Measurements from ENCODE around the gene KCNQ4. TPM values are rescaled to one million over a fixed set of nuclear protein-coding genes. Genes with fewer than 3 reads are reported as not detected.

KCNQ4 gene
- total RNA-seq (2021; fragmentation: NEBNext Ultra II Directional; extraction: Animal tissue kit (Norgen Biotek cat#: 25700)) (3.5 and 3.9 TPM in 2 replicates), polyA plus RNA-seq (2011; rRNA removed) (2.2 and 4.0 TPM in 2 replicates), polyA minus RNA-seq (2011; rRNA and poly(A)+ RNA removed) (1.2 and 1.3 TPM in 2 replicates)
- polyA plus RNA-seq (2011; cell fraction: cytosol; rRNA removed), result 1.9 TPM
- 7.6 TPM for polyA plus RNA-seq (2011; cell fraction: nucleus; rRNA removed)
- 3.0 to 5.7 TPM (median 4.7 TPM) in 4 replicates for polyA plus RNA-seq (2012, experiment 1 of 2)
- 3.1 TPM for polyA plus RNA-seq (2012, experiment 2 of 2)
- 2.7 TPM for polyA plus RNA-seq (2013, experiment 1 of 2)
- polyA plus RNA-seq (2013, experiment 2 of 2), result 2.5 TPM
- 2.1 TPM for polyA minus RNA-seq (2011; cell fraction: cytosol; rRNA and poly(A)+ RNA removed)
- polyA minus RNA-seq (2011; cell fraction: nucleus; rRNA and poly(A)+ RNA removed), result 2.5 TPM
- long read RNA-seq, experiment 1, partial matches to known transcripts, result 1 of 5 reads
- long read RNA-seq, experiment 1, other reads (novel, unspliced or antisense), result 3 of 5 reads
- long read RNA-seq, experiment 2, result 0 reads

- 11% methylated on average over 27 of the region's 73 CpGs; no CpG with 5 or more reads in 1 of the 2 experiments for WGBS, 2 experiments (ENCODE audit: extremely low coverage in 1 of 2, insufficient coverage in 1 of 2, insufficient read length in 1 of 2, insufficient replicate concordance in 2 of 2, low coverage in 1 of 2, low lambda C conversion rate in 2 of 2, missing lambda C conversion rate in 1 of 2)
- Histone ChIP-seq H4K91ac (replicated peaks; ENCODE audit: insufficient read length, low read length) (peak within 1 kb of the TSS; percentile 89), H2BK12ac (ENCODE audit: low read depth, low read length) (peak within 1 kb of the TSS; percentile 81; the same call in 1 of the 2 replicates), H3K27me3 (replicated peaks in 1 of 4; ENCODE audit: control insufficient read depth in 3 of 4, extremely low read depth in 1 of 4, insufficient read depth in 3 of 4, low read length in 3 of 4) (peaks cover 0 to 35% (median 27%) of the 10 kb centered on the region in 4 experiments; a peak in 6 of 7 replicates), H2AFZ (ENCODE audit: low read length) (peak within 1 kb of the TSS; percentile 62; the same call in 1 of the 2 replicates), H3K9ac (replicated peaks in 1 of 4; ENCODE audit: extremely low read depth in 1 of 4, low read depth in 3 of 4, low read length in 3 of 4) (peak within 1 kb of the TSS in 3 of 4 experiments; percentile 26 to 54 (median 41); a peak in 3 of 7 replicates), H2AK5ac (ENCODE audit: low read depth, low read length) (no peak within 1 kb of the TSS), H3K56ac (replicated peaks; ENCODE audit: insufficient read length, low read depth, low read length) (peak within 1 kb of the TSS; percentile 47), H4K5ac (ENCODE audit: insufficient read length, low read depth, low read length) (peak within 1 kb of the TSS; percentile 20), H3K23me2 (ENCODE audit: low read depth, low read length) (peaks cover 21% of the 10 kb centered on the region; the same call in 1 of the 2 replicates), H3K79me2 (ENCODE audit: control insufficient read depth in 1 of 2, insufficient read depth in 2 of 2, low read length in 2 of 2) (no peaks in the 10 kb centered on the region), H3K9me3 (ENCODE audit: insufficient read depth in 2 of 2, low read depth in 1 of 2, low read length in 1 of 2) (no peaks in the 10 kb centered on the region), H3K79me1 (ENCODE audit: low read depth, low read length) (no peaks in the 10 kb centered on the region), H3K4ac (replicated peaks; ENCODE audit: insufficient read length, low read depth, low read length) (peak within 1 kb of the TSS; percentile 82), H3K23ac (ENCODE audit: insufficient read length) (no peak within 1 kb of the TSS), H3K4me1 (replicated peaks in 1 of 4; ENCODE audit: control insufficient read depth in 3 of 4, insufficient read depth in 4 of 4, low read length in 3 of 4) (peaks cover 0 to 23% (median 17%) of the 10 kb centered on the region in 4 experiments; a peak in 6 of 7 replicates), H2BK120ac (replicated peaks; ENCODE audit: low read depth, low read length) (no peak within 1 kb of the TSS), H2BK20ac (ENCODE audit: low read length) (peak within 1 kb of the TSS; percentile 32; the same call in 1 of the 2 replicates), H4K8ac (ENCODE audit: extremely low read depth, insufficient read depth, low read length) (peak within 1 kb of the TSS; percentile 57), H3K14ac (ENCODE audit: insufficient read length) (peak within 1 kb of the TSS; percentile 79), H2BK5ac (ENCODE audit: low read depth, low read length) (no peak within 1 kb of the TSS; the same call in 1 of the 2 replicates), H2BK15ac (ENCODE audit: low read length) (peak within 1 kb of the TSS; percentile 100), H4K20me1 (replicated peaks in 1 of 2; ENCODE audit: control insufficient read depth in 1 of 2, insufficient read depth in 2 of 2, low read length in 2 of 2) (peaks cover 2 to 7% of the 10 kb centered on the region in 2 experiments), H3K27ac (ENCODE audit: low read depth, low read length) (no peak within 1 kb of the TSS), H3K4me3 (ENCODE audit: extremely low read depth in 1 of 4, insufficient read depth in 2 of 4, low read depth in 3 of 4, low read length in 4 of 4) (peak within 1 kb of the TSS; percentile 36 to 81 (median 49)), H3K4me2 (ENCODE audit: insufficient read depth in 1 of 2, low read depth in 2 of 2, low read length in 2 of 2) (peak within 1 kb of the TSS; percentile 87 to 97), H3K18ac (ENCODE audit: extremely low read depth, low read length) (peak within 1 kb of the TSS; percentile 87), H3K36me3 (ENCODE audit: control insufficient read depth in 2 of 4, insufficient read depth in 4 of 4, low read length in 3 of 4) (no peaks in the 10 kb centered on the region)
- ChIA-PET CTCF (ENCODE audit: partially characterized antibody) (interaction anchor here (0.6 to 14.3 kb wide), 19 partner anchors 10 to 238 kb away, joined by 3 to 325 read pairs (median 3); partner anchors contain the start of gene SLFNL1), POLR2A (ENCODE audit: partially characterized antibody) (interaction anchor here (0.7 to 3.9 kb wide), 7 partner anchors 8 to 91 kb away, joined by 3 to 22 read pairs (median 4); partner anchors contain the start of gene NFYC)
- DNase-seq (ENCODE audit: low read depth in 1 of 2, low spot score in 2 of 2) (peak in 1 of 2 experiments; percentile 71), FAIRE-seq (no peak)
- no peak for TF ChIP-seq POLR2AphosphoS5 (IDR thresholded peaks at IDR 0.05; ENCODE audit: low read depth, low read length)
- no peak for TF ChIP-seq JUND (IDR thresholded peaks at IDR 0.05; ENCODE audit: low read length)
- TF ChIP-seq TCF12 (IDR thresholded peaks at IDR 0.05; ENCODE audit: low read depth, low read length), result no peak
- TF ChIP-seq MAX (IDR thresholded peaks at IDR 0.05), result peak; percentile 87
- no peak for TF ChIP-seq MAFK (IDR thresholded peaks at IDR 0.05; ENCODE audit: low read depth, low read length)
- TF ChIP-seq E2F6 (IDR thresholded peaks at IDR 0.05), result peak; percentile 86
- no peak for TF ChIP-seq NANOG (IDR thresholded peaks at IDR 0.05; ENCODE audit: insufficient read depth, low read depth, low read length, poor library complexity, severe bottlenecking)
Observed at GRCh38 chr1:40783001-40783905, at the start of gene KCNQ4. Gene KCNQ4 (plus strand): TSS chr1:40783787. CDS start chr1:40784094, 307 bp downstream.
